MCF 10A (cell line): Measurements from ENCODE around the gene ARHGAP25. TPM values are rescaled to one million over a fixed set of nuclear protein-coding genes. Genes with fewer than 3 reads are reported as not detected.

Source experiments
- BruUV-seq: library from RNA; stranded (reverse); fragments of 400-500 nt; replicated peaks from 2 replicates; lab custom pipeline; 2021; lab: Mats Ljungman, UMichigan
- CTCF ChIA-PET: fragments of 300-600 bp; sonication (Branson Sonifier 250); formaldehyde crosslinking; extraction: SDS; loops from one replicate; lab custom pipeline; 2021; ENCODE audit warnings: antibody characterized with exemption, inconsistent platforms; lab: Yijun Ruan, JAX
- POLR2A ChIA-PET: fragments of 300-600, 350-650 bp; sonication (Branson Sonifier 250); formaldehyde crosslinking; extraction: SDS; loops from one replicate; lab custom pipeline; 2020; ENCODE audit warnings: antibody characterized with exemption, inconsistent platforms; lab: Yijun Ruan, JAX
- DNase-seq: peaks from one replicate; pipeline ENCODE4 v3.0.0-alpha.2; 2018; ENCODE audit not compliant: unreplicated experiment
- H3K27ac Mint-ChIP-seq: one replicate; pipeline ENCODE4 v1.8.0; 2022; ENCODE audit warnings: mild to moderate bottlenecking, low read depth, mixed read lengths; ENCODE audit not compliant: unreplicated experiment
- H3K27me3 Mint-ChIP-seq: one replicate; pipeline ENCODE4 v1.8.0; 2022; ENCODE audit warnings: mixed read lengths; ENCODE audit not compliant: insufficient read depth, unreplicated experiment
- H3K36me3 Mint-ChIP-seq: one replicate; pipeline ENCODE4 v1.8.0; 2022; ENCODE audit warnings: mild to moderate bottlenecking, moderate library complexity, mixed read lengths; ENCODE audit not compliant: insufficient read depth, unreplicated experiment
- H3K4me1 Mint-ChIP-seq: one replicate; pipeline ENCODE4 v1.8.0; 2022; ENCODE audit warnings: mixed read lengths; ENCODE audit not compliant: insufficient read depth, unreplicated experiment
- H3K4me3 Mint-ChIP-seq: one replicate; pipeline ENCODE4 v1.8.0; 2022; ENCODE audit warnings: mild to moderate bottlenecking, moderate library complexity, mixed read lengths; ENCODE audit not compliant: unreplicated experiment
- H3K9me3 Mint-ChIP-seq: one replicate; pipeline ENCODE4 v1.8.0; 2022; ENCODE audit warnings: mixed read lengths; ENCODE audit not compliant: unreplicated experiment
- intact Hi-C: fragments of 100-400 bp; cut with micrococcal nuclease; formaldehyde crosslinking; loops from 2 replicates; pipeline ENCODE4 v1.14.1; 2022
- total RNA-seq: library from RNA; stranded (reverse); gene quantifications from 2 replicates; pipeline ENCODE4 v1.2.3, GENCODE V29; 2022
- TF ChIP-seq, protein P1 (sequence below): fragments of 200-600 bp; IDR thresholded peaks from one replicate; pipeline ENCODE4 v1.8.0; 2022; ENCODE audit warnings: antibody characterized with exemption, mild to moderate bottlenecking; ENCODE audit not compliant: unreplicated experiment

Gene ARHGAP25
- total RNA-seq, 1 experiment from 2014 or later = 0.93 TPM

DNA sequence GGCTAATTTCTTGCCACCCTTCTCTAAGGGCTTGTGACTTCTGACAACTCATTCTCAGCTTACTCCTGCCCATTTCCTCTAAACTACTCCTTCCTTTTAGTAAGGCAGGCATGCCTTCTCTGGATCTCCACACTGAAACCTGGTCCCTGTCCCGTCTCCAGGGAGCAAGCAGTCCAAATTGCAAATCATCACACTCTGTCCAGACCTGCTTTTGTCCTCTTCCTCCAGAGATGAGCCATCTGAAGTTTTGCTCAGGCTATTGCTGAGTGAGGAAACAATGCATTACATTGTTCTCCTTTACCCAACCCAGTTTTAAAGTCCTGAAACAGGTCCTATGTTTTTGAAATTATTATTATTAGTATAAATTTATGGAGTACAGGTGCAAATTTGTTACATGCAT, 57.3 kb downstream of the ARHGAP25 start:
- no peaks in the 10 kb centered on the region for H3K9me3 Mint-ChIP-seq
- no peak overlapping the region for H3K27ac Mint-ChIP-seq
- H3K27me3 Mint-ChIP-seq = no peaks in the 10 kb centered on the region
- no peaks in the 10 kb centered on the region for H3K36me3 Mint-ChIP-seq
- POLR2A ChIA-PET = no interaction called here
- H3K4me3 Mint-ChIP-seq = no peak overlapping the region
- peaks cover 7% of the 10 kb centered on the region for H3K4me1 Mint-ChIP-seq
- no TSS peak for BruUV-seq
- DNase-seq = no peak
- intact Hi-C loops = no loop called here
- TF ChIP-seq, protein P1, sequence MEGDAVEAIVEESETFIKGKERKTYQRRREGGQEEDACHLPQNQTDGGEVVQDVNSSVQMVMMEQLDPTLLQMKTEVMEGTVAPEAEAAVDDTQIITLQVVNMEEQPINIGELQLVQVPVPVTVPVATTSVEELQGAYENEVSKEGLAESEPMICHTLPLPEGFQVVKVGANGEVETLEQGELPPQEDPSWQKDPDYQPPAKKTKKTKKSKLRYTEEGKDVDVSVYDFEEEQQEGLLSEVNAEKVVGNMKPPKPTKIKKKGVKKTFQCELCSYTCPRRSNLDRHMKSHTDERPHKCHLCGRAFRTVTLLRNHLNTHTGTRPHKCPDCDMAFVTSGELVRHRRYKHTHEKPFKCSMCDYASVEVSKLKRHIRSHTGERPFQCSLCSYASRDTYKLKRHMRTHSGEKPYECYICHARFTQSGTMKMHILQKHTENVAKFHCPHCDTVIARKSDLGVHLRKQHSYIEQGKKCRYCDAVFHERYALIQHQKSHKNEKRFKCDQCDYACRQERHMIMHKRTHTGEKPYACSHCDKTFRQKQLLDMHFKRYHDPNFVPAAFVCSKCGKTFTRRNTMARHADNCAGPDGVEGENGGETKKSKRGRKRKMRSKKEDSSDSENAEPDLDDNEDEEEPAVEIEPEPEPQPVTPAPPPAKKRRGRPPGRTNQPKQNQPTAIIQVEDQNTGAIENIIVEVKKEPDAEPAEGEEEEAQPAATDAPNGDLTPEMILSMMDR = no peak
- CTCF ChIA-PET = interaction anchor here (1.0 to 1.6 kb wide), 2 partner anchors 20 to 40 kb away, joined by 4 read pairs; no protein-coding TSS in a partner anchor

DNA sequence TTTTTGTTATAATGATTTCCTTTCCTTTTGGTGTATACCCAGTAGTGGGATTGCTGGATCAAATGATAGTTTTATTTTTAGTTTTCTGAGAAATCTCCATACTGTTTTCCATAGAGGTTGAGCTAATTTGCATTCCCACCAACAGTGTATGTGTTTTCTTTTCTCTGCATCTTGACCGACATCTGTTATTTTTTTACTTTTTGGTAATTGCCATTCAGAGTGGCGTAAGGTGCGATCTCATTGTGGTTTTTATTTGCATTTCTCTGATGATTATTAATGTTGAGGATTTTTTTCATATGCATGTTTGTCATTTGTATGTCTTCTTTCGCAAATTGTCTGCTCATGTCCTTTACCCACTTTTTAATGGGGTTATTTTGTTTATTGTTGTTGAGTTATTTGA, 58.1 kb downstream of the ARHGAP25 start:
- TF ChIP-seq, protein P1 = no peak
- H3K4me3 Mint-ChIP-seq = no peak overlapping the region
- intact Hi-C loops = no loop called here
- H3K9me3 Mint-ChIP-seq = no peaks in the 10 kb centered on the region
- H3K36me3 Mint-ChIP-seq = no peaks in the 10 kb centered on the region
- ChIA-PET CTCF (interaction anchor here (0.7 kb wide), 1 partner anchor 13 kb away, joined by 3 read pairs; no protein-coding TSS in a partner anchor), POLR2A (interaction anchor here (1.0 to 1.2 kb wide), 2 partner anchors 11 to 15 kb away, joined by 3 read pairs; no protein-coding TSS in a partner anchor)
- no peaks in the 10 kb centered on the region for H3K27me3 Mint-ChIP-seq
- H3K27ac Mint-ChIP-seq = no peak overlapping the region
- no peak for DNase-seq
- no TSS peak for BruUV-seq
- H3K4me1 Mint-ChIP-seq = peaks cover 10% of the 10 kb centered on the region

DNA sequence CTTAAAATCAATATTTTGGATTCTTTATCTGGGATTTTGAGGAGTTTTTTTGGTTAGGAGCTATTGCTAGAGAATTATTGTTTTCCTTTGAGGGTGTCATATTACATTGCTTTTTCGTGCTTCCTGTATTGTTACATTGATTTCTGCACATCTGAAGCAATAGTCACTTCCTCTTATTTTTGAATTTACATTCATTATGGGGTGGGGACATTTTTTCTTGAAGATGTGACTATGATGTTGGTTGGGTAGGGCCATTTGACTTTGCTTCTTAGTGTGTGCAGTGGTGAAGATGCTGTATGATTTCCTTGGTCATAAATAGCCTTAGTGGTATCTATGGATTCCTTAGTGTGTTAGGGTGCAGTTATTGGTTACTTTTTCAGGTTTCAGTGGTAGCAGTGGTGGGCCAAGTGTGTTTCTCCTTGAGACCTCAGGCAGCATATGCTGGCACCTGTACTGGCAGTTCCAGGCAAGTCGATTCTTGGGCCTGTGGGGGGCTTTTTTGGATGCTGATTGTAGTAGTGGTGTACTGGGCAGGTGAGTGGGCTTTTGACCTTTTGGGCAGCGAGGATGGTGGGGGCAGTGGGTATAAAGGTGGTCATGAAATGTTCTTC, 61.8 kb downstream of the ARHGAP25 start:
- intact Hi-C loops = no loop called here
- BruUV-seq = no TSS peak
- no peak for DNase-seq
- Mint-ChIP-seq H3K36me3 (no peaks in the 10 kb centered on the region), H3K9me3 (no peaks in the 10 kb centered on the region), H3K27me3 (no peaks in the 10 kb centered on the region), H3K4me1 (peaks cover 36% of the 10 kb centered on the region), H3K27ac (no peak overlapping the region), H3K4me3 (no peak overlapping the region)
- ChIA-PET CTCF (no interaction called here), POLR2A (interaction anchor here (0.6 kb wide), 1 partner anchor 377 kb away, joined by 3 read pairs; no protein-coding TSS in a partner anchor)
- TF ChIP-seq, protein P1 = no peak

DNA sequence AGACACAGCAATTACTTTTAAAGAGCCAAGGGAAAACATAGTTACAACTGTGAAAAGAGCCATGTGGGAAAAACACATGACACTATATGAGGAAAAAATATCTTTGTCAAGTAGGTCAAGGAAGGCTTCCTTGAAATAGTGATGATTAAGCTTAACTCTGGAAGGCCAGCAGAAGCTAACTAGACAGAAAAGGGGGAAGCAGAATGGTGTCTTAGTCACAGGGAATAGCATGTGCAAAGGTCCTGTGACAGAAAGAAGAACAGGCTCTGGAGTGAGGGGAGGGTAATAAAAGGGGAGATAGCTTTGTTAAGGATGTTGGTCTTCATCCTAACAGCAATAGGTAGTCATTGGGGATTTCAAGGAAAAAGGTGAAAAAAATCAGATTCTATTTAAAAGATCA, 64.0 kb downstream of the ARHGAP25 start:
- ChIA-PET CTCF (interaction anchor here (0.6 to 1.1 kb wide), 3 partner anchors 26 to 47 kb away, joined by 3 to 4 read pairs (median 3); no protein-coding TSS in a partner anchor), POLR2A (interaction anchor here (0.6 to 2.2 kb wide), 2 partner anchors 12 to 62 kb away, joined by 3 to 6 read pairs; no protein-coding TSS in a partner anchor)
- H3K36me3 Mint-ChIP-seq = no peaks in the 10 kb centered on the region
- H3K9me3 Mint-ChIP-seq = no peaks in the 10 kb centered on the region
- H3K27ac Mint-ChIP-seq = no peak overlapping the region
- TF ChIP-seq, protein P1 = no peak
- H3K27me3 Mint-ChIP-seq = no peaks in the 10 kb centered on the region
- BruUV-seq = no TSS peak
- intact Hi-C loops = no loop called here
- H3K4me1 Mint-ChIP-seq = peaks cover 36% of the 10 kb centered on the region
- no peak overlapping the region for H3K4me3 Mint-ChIP-seq
- no peak for DNase-seq
